ENCODE data around the gene CDH2. TPM values are rescaled to one million over a fixed set of nuclear protein-coding genes. Genes with fewer than 3 reads are reported as not detected.

Gene CDH2
- total RNA-seq, 4 donors from 2014 or later, result 0.50 to 2.0 (median 1.4) TPM

GRCh38 chr18:28128659-28128980 lies 48.3 kb downstream of the CDH2 start:
- TF ChIP-seq CTCF (IDR thresholded peaks at IDR 0.05), result no peak
- no peak for ATAC-seq (ENCODE audit: low FRiP score)
- DNase-seq (ENCODE audit: low spot score), result no peak

- no peak for ATAC-seq (ENCODE audit: low FRiP score)
- TF ChIP-seq CTCF (IDR thresholded peaks at IDR 0.05), result no peak
- DNase-seq (ENCODE audit: low spot score), result no peak
These were observed 48.9 kb downstream of the CDH2 start for GRCh38 chr18:28127763-28128658.

GRCh38 chr18:28127228-28127627 lies 49.7 kb downstream of the CDH2 start:
- DNase-seq (ENCODE audit: low spot score) (no peak), ATAC-seq (ENCODE audit: low FRiP score) (no peak)
- TF ChIP-seq CTCF (IDR thresholded peaks at IDR 0.05), result no peak

GRCh38 chr18:28126768-28127167 lies 50.2 kb downstream of the CDH2 start:
- no peak for TF ChIP-seq CTCF (IDR thresholded peaks at IDR 0.05)
- DNase-seq (ENCODE audit: low spot score), result no peak
- ATAC-seq (ENCODE audit: low FRiP score), result no peak

- ATAC-seq (ENCODE audit: low FRiP score) (no peak), DNase-seq (ENCODE audit: low spot score) (no peak)
- no peak for TF ChIP-seq CTCF (IDR thresholded peaks at IDR 0.05)
These were observed 51.9 kb downstream of the CDH2 start for GRCh38 chr18:28125051-28125450.

GRCh38 chr18:28124131-28125029 lies 52.5 kb downstream of the CDH2 start:
- DNase-seq (ENCODE audit: low spot score) (no peak), ATAC-seq (ENCODE audit: low FRiP score) (no peak)
- TF ChIP-seq CTCF (IDR thresholded peaks at IDR 0.05), result no peak
